ENCODE results near the gene UTY. TPM values are rescaled to one million over a fixed set of nuclear protein-coding genes. Genes with fewer than 3 reads are reported as not detected.

UTY gene
- total and polyA plus RNA-seq, 2 of the 13 experiments (the other 11 are each of a cell fraction or from before 2014, with no cell fraction given) = not detected

GRCh38 chrY:13233118-13233517 lies 246.7 kb downstream of the UTY start (continued):
- TF ChIP-seq MLXIP (CRISPR knock-in tag; IDR thresholded peaks at IDR 0.05; ENCODE audit: borderline replicate concordance) = no peak
- TF ChIP-seq ZC3H13 (CRISPR knock-in tag; IDR thresholded peaks at IDR 0.05) = no peak
- TF ChIP-seq WIZ (CRISPR knock-in tag; IDR thresholded peaks at IDR 0.05) = no peak
- no peak for TF ChIP-seq MAFK (conservative IDR thresholded peaks at IDR 0.05 in 1 of 2, IDR thresholded peaks at IDR 0.05 in 1 of 2; ENCODE audit: low read length in 2 of 2)
- no peak for TF ChIP-seq GZF1 (CRISPR knock-in tag; IDR thresholded peaks at IDR 0.05)
- no peak for TF ChIP-seq SMYD3 (CRISPR knock-in tag; IDR thresholded peaks at IDR 0.05)
- TF ChIP-seq ZNF709 (CRISPR knock-in tag; IDR thresholded peaks at IDR 0.05) = no peak

GRCh38 chrY:13227354-13227953 lies 252.4 kb downstream of the UTY start:
- ATAC-seq = peak; percentile 52; the same call in 1 of the 3 replicates

More at GRCh38 chrY:13227354-13227953, 252.4 kb downstream of the UTY start:
- no peak overlapping the region for H3K27ac ChIP-seq (ENCODE audit: extremely low read length, insufficient read depth, low read length)
- intact Hi-C loops (cut with micrococcal nuclease; ENCODE audit: unreplicated experiment) = no loop called here
- no peak overlapping the region for H2AFZ ChIP-seq (ENCODE audit: low read length)
- no peak for TF ChIP-seq ZKSCAN8 (CRISPR knock-in tag; IDR thresholded peaks at IDR 0.05; ENCODE audit: borderline replicate concordance)
- no peak for TF ChIP-seq MTA3 (CRISPR knock-in tag; IDR thresholded peaks at IDR 0.05)
- TF ChIP-seq ZNF101 (CRISPR knock-in tag; IDR thresholded peaks at IDR 0.05; ENCODE audit: borderline replicate concordance, low read depth) = no peak
- no peak for TF ChIP-seq ONECUT2 (CRISPR knock-in tag; IDR thresholded peaks at IDR 0.05)
- TF ChIP-seq ZBTB33 (CRISPR knock-in tag; IDR thresholded peaks at IDR 0.05) = no peak
- DNase-seq (ENCODE audit: low spot score) = no peak
- CTCF ChIA-PET (ENCODE audit: low intra/inter-chr PET ratio, low total read pairs) = no interaction called here
- H3K4me2 ChIP-seq (ENCODE audit: low read depth, low read length) = no peak overlapping the region
- in situ Hi-C loops (cut with HindIII; ENCODE audit: extremely low pct_ligation_motif_present, low pct_unique_long_range_greater_than_20kb) = no loop called here
- no peaks in the 10 kb centered on the region for H3K36me3 ChIP-seq (replicated peaks in 1 of 2; ENCODE audit: control insufficient read depth in 1 of 2, insufficient read depth in 2 of 2, low read length in 2 of 2)
- BruUV-seq (replicated peaks) = no TSS peak
- H3K27me3 ChIP-seq (ENCODE audit: control insufficient read depth in 1 of 2, insufficient read depth in 2 of 2, low read length in 2 of 2) = no peaks in the 10 kb centered on the region
- WGBS (ENCODE audit: low lambda C conversion rate) = no CpG with 5 or more reads among the region's 2 CpGs
- H3K79me2 ChIP-seq (ENCODE audit: insufficient read depth, low read length) = no peaks in the 10 kb centered on the region
- H4K20me1 ChIP-seq (ENCODE audit: insufficient read depth, low read length) = no peaks in the 10 kb centered on the region
- POLR2A ChIA-PET = no interaction called here
- no peaks in the 10 kb centered on the region for H3K4me1 ChIP-seq (ENCODE audit: insufficient read depth, low read length)
- no peak overlapping the region for H3K4me3 ChIP-seq (replicated peaks in 1 of 3; ENCODE audit: insufficient read depth in 1 of 3, low read depth in 2 of 3, low read length in 3 of 3)
- H3K9ac ChIP-seq (ENCODE audit: insufficient read depth, low read depth, low read length) = no peak overlapping the region
- H3K9me3 ChIP-seq (ENCODE audit: low read length) = no peaks in the 10 kb centered on the region
- no peak for FAIRE-seq

Measured in HepG2 (cell line).